AG10803 (cell line): ENCODE measurements around the gene TUFM.

ENCODE experiments used
- DNase-seq: peaks from one replicate; pipeline ENCODE4 v3.0.0; 2010; ENCODE audit warnings: low read depth
- H3K4me3 ChIP-seq: 2 replicates; pipeline ENCODE4 v1.5.1; 2011; ENCODE audit warnings: mild to moderate bottlenecking, low read length, control low read depth
- CTCF ChIP-seq: conservative IDR thresholded peaks from 2 replicates; pipeline ENCODE4 v1.5.1; 2011; ENCODE audit warnings: mild to moderate bottlenecking, low read length, control low read depth, inconsistent platforms

The TUFM gene

GRCh38 chr16:28878083-28878926, 32.2 kb upstream of the TUFM start, which contains the start of gene ATP2A1:
Gene ATP2A1, plus strand, starts transcription at chr16:28878488. Its CDS starts 184 bp downstream, at chr16:28878672.
- peak within 1 kb of the TSS; percentile 77 for H3K4me3 ChIP-seq
- TF ChIP-seq CTCF = no peak
- DNase-seq = no peak

- DNase-seq = no peak
- TF ChIP-seq CTCF = no peak
- H3K4me3 ChIP-seq = no peak overlapping the region
Observed at GRCh38 chr16:28877655-28878000, 31.5 kb upstream of the TUFM start.

GRCh38 chr16:28876973-28877654, 31.0 kb upstream of the TUFM start:
- no peak overlapping the region for H3K4me3 ChIP-seq
- no peak for DNase-seq
- no peak for TF ChIP-seq CTCF

- H3K4me3 ChIP-seq = no peak overlapping the region
- no peak for TF ChIP-seq CTCF
- no peak for DNase-seq
Observed at GRCh38 chr16:28876019-28876659, 30.0 kb upstream of the TUFM start.

- no peak overlapping the region for H3K4me3 ChIP-seq
- TF ChIP-seq CTCF = no peak
- DNase-seq = no peak
Observed at GRCh38 chr16:28875134-28876018, 29.2 kb upstream of the TUFM start.

GRCh38 chr16:28874406-28874805, 28.3 kb upstream of the TUFM start:
- no peak overlapping the region for H3K4me3 ChIP-seq
- TF ChIP-seq CTCF = no peak
- no peak for DNase-seq
